ENCODE data around the gene SALL1.

GRCh38 chr16:51144203-51144602 lies 6.9 kb downstream of the SALL1 start:
- no peak for TF ChIP-seq JUND (IDR thresholded peaks at IDR 0.05; ENCODE audit: borderline replicate concordance, low read depth, low read length)
- TF ChIP-seq JUND (tag; IDR thresholded peaks at IDR 0.05; ENCODE audit: borderline replicate concordance, low read depth, low read length) = no peak
- no peak for TF ChIP-seq MNT (conservative IDR thresholded peaks at IDR 0.05)
- TF ChIP-seq ZNF143 (CRISPR knock-in tag; IDR thresholded peaks at IDR 0.05) = no peak
- TF ChIP-seq ZNF197 (CRISPR knock-in tag; IDR thresholded peaks at IDR 0.05; ENCODE audit: low read depth) = no peak
- TF ChIP-seq TAF1 (IDR thresholded peaks at IDR 0.05; ENCODE audit: control insufficient read depth, extremely low read depth, insufficient read depth, low read length, severe bottlenecking) = no peak
- no peak for TF ChIP-seq ZBTB34 (CRISPR knock-in tag; IDR thresholded peaks at IDR 0.05)

Data from K562 (cell line).